Endothelial cell of umbilical vein (primary cell): ENCODE data around the gene SPTB.

Experiments used
- EZH2 ChIP-seq: IDR thresholded peaks from 2 replicates; pipeline ENCODE4 v1.6.1; 2012; ENCODE audit warnings: borderline replicate concordance, low read depth, mild to moderate bottlenecking, moderate library complexity, low read length, inconsistent platforms; ENCODE audit not compliant: severe bottlenecking
- FOS ChIP-seq: IDR thresholded peaks from 2 replicates; pipeline ENCODE4 v1.6.1; 2011; ENCODE audit warnings: mild to moderate bottlenecking, low read length, moderate library complexity, borderline replicate concordance; ENCODE audit not compliant: insufficient read depth
- GATA2 ChIP-seq: IDR thresholded peaks from 2 replicates; pipeline ENCODE4 v1.7.0; 2011; ENCODE audit warnings: low read depth, mild to moderate bottlenecking, moderate library complexity, mixed read lengths, low read length; ENCODE audit not compliant: insufficient read length, insufficient read depth
- JUN ChIP-seq: IDR thresholded peaks from 2 replicates; pipeline ENCODE4 v1.6.1; 2011; ENCODE audit warnings: borderline replicate concordance, low read depth; ENCODE audit not compliant: insufficient read length, insufficient read depth
- POLR2A ChIP-seq: IDR thresholded peaks from 2 replicates; pipeline ENCODE4 v1.6.1; 2012; ENCODE audit warnings: low read depth, mild to moderate bottlenecking, control low read depth, low read length
- POLR2AphosphoS5 ChIP-seq: IDR thresholded peaks from 2 replicates; pipeline ENCODE4 v1.6.1; 2012; ENCODE audit warnings: low read depth, mild to moderate bottlenecking, control low read depth, low read length, moderate library complexity; ENCODE audit not compliant: insufficient read depth
- TF ChIP-seq, protein P1 (sequence below), 2 donors: IDR thresholded peaks; 1 replicate in 1 of 2; 2 replicates in 1 of 2; pipeline ENCODE4 v1.5.1; 2011; ENCODE audit warnings: low read length in 2 of 2, mild to moderate bottlenecking in 2 of 2, moderate library complexity in 2 of 2, control low read depth in 1 of 2, inconsistent platforms in 1 of 2, low read depth in 1 of 2; ENCODE audit not compliant: insufficient read depth in 1 of 2; ENCODE audit errors: extremely low read depth in 1 of 2

DNA sequence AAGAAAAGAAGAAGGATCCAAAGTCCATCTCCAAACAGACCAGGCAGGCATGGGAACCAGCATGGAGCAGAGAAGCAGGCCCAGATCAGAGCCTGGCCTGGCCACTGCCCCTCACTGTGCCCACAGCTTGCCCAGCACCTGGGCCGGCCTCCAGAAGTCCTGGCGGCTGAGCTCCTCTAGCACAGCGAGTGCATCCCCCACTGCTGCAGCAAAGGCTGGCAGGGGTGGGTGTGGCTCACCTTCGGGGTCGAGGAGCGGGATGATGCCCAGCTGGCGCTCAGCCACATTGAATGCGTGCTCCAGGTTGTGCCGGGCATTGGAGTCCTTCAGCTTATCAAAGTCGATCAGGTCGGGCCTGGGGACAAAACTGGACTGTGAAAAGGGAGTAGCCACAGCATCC is 78.7 kb downstream of the SPTB start:
- TF ChIP-seq GATA2 (no peak), EZH2 (no peak), POLR2A (no peak), POLR2AphosphoS5 (no peak), FOS (no peak), JUN (no peak)
- TF ChIP-seq, protein P1, sequence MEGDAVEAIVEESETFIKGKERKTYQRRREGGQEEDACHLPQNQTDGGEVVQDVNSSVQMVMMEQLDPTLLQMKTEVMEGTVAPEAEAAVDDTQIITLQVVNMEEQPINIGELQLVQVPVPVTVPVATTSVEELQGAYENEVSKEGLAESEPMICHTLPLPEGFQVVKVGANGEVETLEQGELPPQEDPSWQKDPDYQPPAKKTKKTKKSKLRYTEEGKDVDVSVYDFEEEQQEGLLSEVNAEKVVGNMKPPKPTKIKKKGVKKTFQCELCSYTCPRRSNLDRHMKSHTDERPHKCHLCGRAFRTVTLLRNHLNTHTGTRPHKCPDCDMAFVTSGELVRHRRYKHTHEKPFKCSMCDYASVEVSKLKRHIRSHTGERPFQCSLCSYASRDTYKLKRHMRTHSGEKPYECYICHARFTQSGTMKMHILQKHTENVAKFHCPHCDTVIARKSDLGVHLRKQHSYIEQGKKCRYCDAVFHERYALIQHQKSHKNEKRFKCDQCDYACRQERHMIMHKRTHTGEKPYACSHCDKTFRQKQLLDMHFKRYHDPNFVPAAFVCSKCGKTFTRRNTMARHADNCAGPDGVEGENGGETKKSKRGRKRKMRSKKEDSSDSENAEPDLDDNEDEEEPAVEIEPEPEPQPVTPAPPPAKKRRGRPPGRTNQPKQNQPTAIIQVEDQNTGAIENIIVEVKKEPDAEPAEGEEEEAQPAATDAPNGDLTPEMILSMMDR (IDR thresholded peaks at IDR 0.05; ENCODE audit: extremely low read depth in 1 of 2, insufficient read depth in 1 of 2, low read depth in 1 of 2, low read length in 2 of 2): no peak
